Measurements from ENCODE around the gene VASP. TPM values are rescaled to one million over a fixed set of nuclear protein-coding genes. Genes with fewer than 3 reads are reported as not detected.

Gene VASP
- total RNA-seq, 1 experiment from 2014 or later, result 144 TPM

DNA sequence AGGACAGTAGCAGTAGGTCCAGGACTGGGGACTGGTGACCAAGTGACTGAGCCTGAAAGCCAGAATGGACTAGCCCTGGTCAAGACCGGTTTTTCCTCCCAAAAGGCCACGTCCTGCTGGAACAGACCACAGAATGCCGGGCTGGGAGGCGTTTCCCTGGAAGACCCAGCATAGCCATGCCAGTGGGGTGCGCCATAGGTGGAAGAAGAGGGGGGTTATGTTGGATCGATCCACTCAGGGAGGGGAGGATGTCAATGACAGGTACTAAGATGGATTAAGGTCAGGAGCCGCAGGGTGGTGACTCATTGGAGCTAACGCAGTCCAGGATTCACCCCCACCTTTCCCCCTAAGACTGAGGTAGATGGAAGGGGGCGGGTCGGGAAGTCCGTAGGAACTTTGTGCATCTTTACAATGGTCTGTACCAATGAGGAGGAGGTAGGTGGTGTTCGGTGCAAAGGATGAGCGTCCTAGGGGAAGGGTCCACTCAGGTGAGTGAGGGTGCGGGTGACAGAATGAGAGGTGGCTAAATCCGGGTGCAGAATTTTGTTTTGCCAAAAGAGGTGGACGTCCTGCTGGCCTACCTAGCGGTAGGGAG lies 21.0 kb downstream of the VASP start (continued):
- TF ChIP-seq E2F1 (CRISPR knock-in tag; IDR thresholded peaks at IDR 0.05) (no peak), ZNF416 (CRISPR knock-in tag; IDR thresholded peaks at IDR 0.05) (peak; percentile 85; the same call in 1 of the 2 replicates), USF2 (CRISPR knock-in tag; IDR thresholded peaks at IDR 0.05) (no peak; the same call in 1 of the 2 replicates)

DNA sequence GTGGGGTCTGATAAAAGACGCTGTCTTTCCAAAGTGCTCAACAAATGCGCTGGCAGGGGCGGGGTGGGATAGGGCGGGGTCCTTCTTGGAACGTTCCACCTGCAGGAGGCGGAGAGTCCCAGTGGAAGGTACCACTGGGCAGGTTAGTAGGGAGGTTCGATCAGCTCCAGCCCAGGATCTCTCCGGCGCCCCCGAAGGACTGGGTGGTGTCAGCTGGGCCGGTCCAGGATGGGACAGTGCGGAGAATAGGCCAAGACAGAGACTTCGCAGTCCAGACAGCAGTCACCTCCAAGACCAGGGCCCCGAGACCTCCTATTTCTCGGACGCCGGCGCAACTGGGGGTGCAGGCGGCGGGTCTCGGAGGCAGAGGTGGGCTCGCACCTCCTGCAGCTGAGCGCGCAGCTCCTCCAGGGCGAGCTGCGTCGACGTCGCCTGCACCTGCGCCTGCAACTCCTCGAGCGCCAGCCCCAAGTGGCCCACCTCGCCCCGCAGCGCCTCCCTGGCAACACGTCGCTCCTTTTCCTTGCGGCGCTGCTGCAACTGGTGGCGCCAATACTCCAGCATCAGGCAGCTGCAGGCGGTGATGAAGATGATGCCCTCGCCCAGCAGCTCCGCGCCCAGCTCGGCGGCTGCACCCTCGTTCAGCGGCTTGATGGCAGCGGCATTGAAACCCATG lies 21.6 kb downstream of the VASP start:
- ATAC-seq (peak; percentile 74), DNase-seq (ENCODE audit: low spot score) (peak; percentile 91)
- peaks cover 35% of the 10 kb centered on the region for H3K27me3 Mint-ChIP-seq (ENCODE audit: low read depth)
- CTCF ChIA-PET, result interaction anchor here (0.6 to 8.8 kb wide), 21 partner anchors 9 to 289 kb away, joined by 3 to 92 read pairs (median 5); partner anchors contain the start of genes PPM1N and QPCTL
- peak overlapping the region; percentile 84; the same call in 1 of the 2 replicates for H3K27ac Mint-ChIP-seq
- POLR2A ChIA-PET, result interaction anchor here (0.9 to 1.4 kb wide), 6 partner anchors 21 to 149 kb away, joined by 3 to 5 read pairs (median 4); no protein-coding TSS in a partner anchor
- H3K9me3 Mint-ChIP-seq, result peaks cover 15% of the 10 kb centered on the region
- H3K36me3 Mint-ChIP-seq, result peaks cover 30% of the 10 kb centered on the region
- peaks cover 18% of the 10 kb centered on the region for H3K4me1 Mint-ChIP-seq
- H3K4me3 Mint-ChIP-seq, result peak overlapping the region; percentile 84
- TF ChIP-seq, protein P1, sequence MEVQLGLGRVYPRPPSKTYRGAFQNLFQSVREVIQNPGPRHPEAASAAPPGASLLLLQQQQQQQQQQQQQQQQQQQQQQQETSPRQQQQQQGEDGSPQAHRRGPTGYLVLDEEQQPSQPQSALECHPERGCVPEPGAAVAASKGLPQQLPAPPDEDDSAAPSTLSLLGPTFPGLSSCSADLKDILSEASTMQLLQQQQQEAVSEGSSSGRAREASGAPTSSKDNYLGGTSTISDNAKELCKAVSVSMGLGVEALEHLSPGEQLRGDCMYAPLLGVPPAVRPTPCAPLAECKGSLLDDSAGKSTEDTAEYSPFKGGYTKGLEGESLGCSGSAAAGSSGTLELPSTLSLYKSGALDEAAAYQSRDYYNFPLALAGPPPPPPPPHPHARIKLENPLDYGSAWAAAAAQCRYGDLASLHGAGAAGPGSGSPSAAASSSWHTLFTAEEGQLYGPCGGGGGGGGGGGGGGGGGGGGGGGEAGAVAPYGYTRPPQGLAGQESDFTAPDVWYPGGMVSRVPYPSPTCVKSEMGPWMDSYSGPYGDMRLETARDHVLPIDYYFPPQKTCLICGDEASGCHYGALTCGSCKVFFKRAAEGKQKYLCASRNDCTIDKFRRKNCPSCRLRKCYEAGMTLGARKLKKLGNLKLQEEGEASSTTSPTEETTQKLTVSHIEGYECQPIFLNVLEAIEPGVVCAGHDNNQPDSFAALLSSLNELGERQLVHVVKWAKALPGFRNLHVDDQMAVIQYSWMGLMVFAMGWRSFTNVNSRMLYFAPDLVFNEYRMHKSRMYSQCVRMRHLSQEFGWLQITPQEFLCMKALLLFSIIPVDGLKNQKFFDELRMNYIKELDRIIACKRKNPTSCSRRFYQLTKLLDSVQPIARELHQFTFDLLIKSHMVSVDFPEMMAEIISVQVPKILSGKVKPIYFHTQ (CRISPR knock-in tag; IDR thresholded peaks at IDR 0.05), result no peak
- TF ChIP-seq ATF1 (CRISPR knock-in tag; IDR thresholded peaks at IDR 0.05) (no peak), ZSCAN18 (CRISPR knock-in tag; IDR thresholded peaks at IDR 0.05) (no peak), FOXK1 (CRISPR knock-in tag; IDR thresholded peaks at IDR 0.05) (peak; percentile 69; the same call in 1 of the 2 replicates), ZNF219 (CRISPR knock-in tag; IDR thresholded peaks at IDR 0.05; ENCODE audit: borderline replicate concordance) (no peak), FOXP1 (CRISPR knock-in tag; IDR thresholded peaks at IDR 0.05; ENCODE audit: borderline replicate concordance) (peak; percentile 87; the same call in 1 of the 2 replicates), NFYB (CRISPR knock-in tag; conservative IDR thresholded peaks at IDR 0.05; ENCODE audit: low read depth) (peak; percentile 5; the same call in 1 of the 2 replicates), OVOL2 (CRISPR knock-in tag; IDR thresholded peaks at IDR 0.05; ENCODE audit: borderline replicate concordance) (no peak), GRHL2 (CRISPR knock-in tag; IDR thresholded peaks at IDR 0.05; ENCODE audit: insufficient replicate concordance, severe bottlenecking) (no peak), E2F4 (CRISPR knock-in tag; IDR thresholded peaks at IDR 0.05; ENCODE audit: borderline replicate concordance, low read depth) (no peak), MAX (CRISPR knock-in tag; IDR thresholded peaks at IDR 0.05) (peak; percentile 94), KAT7 (CRISPR knock-in tag; IDR thresholded peaks at IDR 0.05; ENCODE audit: borderline replicate concordance) (no peak), SMAD3 (CRISPR knock-in tag; IDR thresholded peaks at IDR 0.05; ENCODE audit: borderline replicate concordance) (no peak), FOXJ3 (CRISPR knock-in tag; IDR thresholded peaks at IDR 0.05; ENCODE audit: borderline replicate concordance) (no peak), ZNF232 (CRISPR knock-in tag; IDR thresholded peaks at IDR 0.05) (0 out of 2 replicates have a peak, but pooled peaks have one; percentile 72), ZNF416 (CRISPR knock-in tag; IDR thresholded peaks at IDR 0.05) (peak; percentile 88), ZNF121 (CRISPR knock-in tag; IDR thresholded peaks at IDR 0.05) (no peak), EMX1 (CRISPR knock-in tag; IDR thresholded peaks at IDR 0.05) (peak; percentile 92)
- TF ChIP-seq, protein P2, sequence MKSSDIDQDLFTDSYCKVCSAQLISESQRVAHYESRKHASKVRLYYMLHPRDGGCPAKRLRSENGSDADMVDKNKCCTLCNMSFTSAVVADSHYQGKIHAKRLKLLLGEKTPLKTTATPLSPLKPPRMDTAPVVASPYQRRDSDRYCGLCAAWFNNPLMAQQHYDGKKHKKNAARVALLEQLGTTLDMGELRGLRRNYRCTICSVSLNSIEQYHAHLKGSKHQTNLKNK (CRISPR knock-in tag; IDR thresholded peaks at IDR 0.05), result no peak
- TF ChIP-seq, protein P3, sequence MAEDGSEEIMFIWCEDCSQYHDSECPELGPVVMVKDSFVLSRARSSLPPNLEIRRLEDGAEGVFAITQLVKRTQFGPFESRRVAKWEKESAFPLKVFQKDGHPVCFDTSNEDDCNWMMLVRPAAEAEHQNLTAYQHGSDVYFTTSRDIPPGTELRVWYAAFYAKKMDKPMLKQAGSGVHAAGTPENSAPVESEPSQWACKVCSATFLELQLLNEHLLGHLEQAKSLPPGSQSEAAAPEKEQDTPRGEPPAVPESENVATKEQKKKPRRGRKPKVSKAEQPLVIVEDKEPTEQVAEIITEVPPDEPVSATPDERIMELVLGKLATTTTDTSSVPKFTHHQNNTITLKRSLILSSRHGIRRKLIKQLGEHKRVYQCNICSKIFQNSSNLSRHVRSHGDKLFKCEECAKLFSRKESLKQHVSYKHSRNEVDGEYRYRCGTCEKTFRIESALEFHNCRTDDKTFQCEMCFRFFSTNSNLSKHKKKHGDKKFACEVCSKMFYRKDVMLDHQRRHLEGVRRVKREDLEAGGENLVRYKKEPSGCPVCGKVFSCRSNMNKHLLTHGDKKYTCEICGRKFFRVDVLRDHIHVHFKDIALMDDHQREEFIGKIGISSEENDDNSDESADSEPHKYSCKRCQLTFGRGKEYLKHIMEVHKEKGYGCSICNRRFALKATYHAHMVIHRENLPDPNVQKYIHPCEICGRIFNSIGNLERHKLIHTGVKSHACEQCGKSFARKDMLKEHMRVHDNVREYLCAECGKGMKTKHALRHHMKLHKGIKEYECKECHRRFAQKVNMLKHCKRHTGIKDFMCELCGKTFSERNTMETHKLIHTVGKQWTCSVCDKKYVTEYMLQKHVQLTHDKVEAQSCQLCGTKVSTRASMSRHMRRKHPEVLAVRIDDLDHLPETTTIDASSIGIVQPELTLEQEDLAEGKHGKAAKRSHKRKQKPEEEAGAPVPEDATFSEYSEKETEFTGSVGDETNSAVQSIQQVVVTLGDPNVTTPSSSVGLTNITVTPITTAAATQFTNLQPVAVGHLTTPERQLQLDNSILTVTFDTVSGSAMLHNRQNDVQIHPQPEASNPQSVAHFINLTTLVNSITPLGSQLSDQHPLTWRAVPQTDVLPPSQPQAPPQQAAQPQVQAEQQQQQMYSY (CRISPR knock-in tag; IDR thresholded peaks at IDR 0.05), result no peak

All from WTC11 (cell line).